Right cardiac atrium (tissue), 5 donors: ENCODE measurements around the gene DNMT3B. TPM values are rescaled to one million over a fixed set of nuclear protein-coding genes. Genes with fewer than 3 reads are reported as not detected.
"Not testable (repeated sequence)": the region's sequence is repeated elsewhere in the genome, so short reads cannot be mapped to it uniquely, and the experiment has no call there.

ENCODE experiments used
- ATAC-seq, 2 donors: fragments of 200-7000 bp; cut with Tn5 transposase; one replicate each; pipeline versions ENCODE4 v1.8.0 to v1.9.1; 2020; ENCODE audit warnings: moderate library complexity in 2 of 2, mild to moderate bottlenecking in 1 of 2
- DNase-seq, 3 donors: peaks; one replicate each; pipeline ENCODE4 v3.0.0-alpha.2; 2020
- H3K27ac ChIP-seq: one replicate; pipeline ENCODE4 v1.5.1; 2013; ENCODE audit warnings: mild to moderate bottlenecking, low read length, control low read depth, moderate library complexity
- H3K27me3 ChIP-seq: one replicate; pipeline ENCODE4 v1.6.1; 2013; ENCODE audit not compliant: control insufficient read depth, insufficient read depth
- H3K4me1 ChIP-seq: one replicate; pipeline ENCODE4 v1.6.1; 2013; ENCODE audit warnings: low read length; ENCODE audit not compliant: control insufficient read depth, insufficient read depth
- H3K4me3 ChIP-seq: one replicate; pipeline ENCODE4 v1.5.1; 2013; ENCODE audit warnings: low read length, control low read depth
- H3K9me3 ChIP-seq: one replicate; pipeline ENCODE4 v1.6.1; 2013; ENCODE audit warnings: low read length; ENCODE audit not compliant: control insufficient read depth
- WGBS: extraction: QIAGEN DNeasy Blood & Tissue Kit; methylation state at CpG from one replicate; pipeline ENCODE4 v1.1.7; 2013; 5-methylcytosine and 5-hydroxymethylcytosine counted together
- intact Hi-C, 4 donors: fragments of 100-400 bp; cut with DNase I; formaldehyde crosslinking; loops; one replicate each; pipeline versions ENCODE4 v1.11.0 to v1.14.0; 2022 to 2023
- polyA plus RNA-seq: library from polyadenylated mRNA; stranded (reverse); fragments of 200-250 nt; gene quantifications from one replicate; pipeline ENCODE4 v1.2.3, GENCODE V29; 2013
- total RNA-seq, 4 donors: library from RNA; stranded (reverse); fragmentation: NEBNext Ultra II Directional; extraction: Animal tissue kit (Norgen Biotek cat#: 25700); gene quantifications; one replicate each; pipeline ENCODE4 v1.2.1, GENCODE V29; 2021
- donor health status: healthy with polysubstance abuse.
- donor health status: DM: no; HTN: yes; CAD: no.
- donor health status: DM: no; HTN: no; CAD: no.
- donor health status: DM: no; HTN: yes; CAD: no; lungs with severe emphysema.
- donor health status: DM: yes; HTN: yes; CAD: no.

Gene DNMT3B
- total and polyA plus RNA-seq, 5 donors: 0.28 to 0.65 (median 0.57) TPM

DNA sequence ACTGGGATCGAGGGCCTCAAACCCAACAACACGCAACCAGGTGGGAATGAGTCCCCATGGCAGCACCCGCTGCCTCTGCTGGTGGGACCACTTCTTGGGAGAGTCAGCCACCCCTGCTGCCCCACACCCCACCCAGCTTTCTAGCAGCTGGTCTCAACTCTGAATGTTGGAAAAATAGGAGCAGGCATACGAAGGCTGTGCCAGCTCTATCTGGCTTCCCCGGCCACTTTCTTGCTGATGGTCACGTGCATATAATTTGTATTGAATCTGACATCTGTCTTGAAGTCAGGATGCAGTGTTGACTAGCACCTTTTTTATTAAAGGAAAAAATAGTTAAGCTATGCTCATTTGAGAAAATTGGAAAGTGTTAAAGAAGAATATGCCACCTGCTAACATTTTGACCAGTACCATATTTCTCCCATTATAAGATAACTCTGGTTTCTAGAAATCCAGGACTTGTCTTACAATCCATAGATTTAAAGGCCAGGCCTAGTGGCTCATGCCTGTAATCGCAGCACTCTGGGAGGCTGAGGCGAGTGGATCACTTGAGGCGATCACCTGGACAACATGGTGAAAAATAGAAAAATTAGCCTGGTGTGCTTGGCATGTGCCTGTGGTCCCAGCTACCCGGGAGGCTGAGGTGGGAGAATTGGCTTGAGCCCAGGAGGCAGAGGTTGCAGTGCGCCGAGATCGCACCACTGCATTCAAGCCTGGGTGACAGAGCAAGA lies 30.7 kb downstream of the DNMT3B start:
- no peak overlapping the region for H3K27ac ChIP-seq
- no peaks in the 10 kb centered on the region for H3K9me3 ChIP-seq
- no peaks in the 10 kb centered on the region for H3K27me3 ChIP-seq
- no peak for ATAC-seq
- DNase-seq: no peak
- H3K4me1 ChIP-seq: no peaks in the 10 kb centered on the region
- WGBS: 52% methylated on average over 13 of the region's 13 CpGs
- intact Hi-C loops: loop anchor here in 3 of 4 donors (5.0 to 10.0 kb wide), 4 partner anchors 99 to 502 kb away; no protein-coding TSS in a partner anchor
- no peak overlapping the region for H3K4me3 ChIP-seq

DNA sequence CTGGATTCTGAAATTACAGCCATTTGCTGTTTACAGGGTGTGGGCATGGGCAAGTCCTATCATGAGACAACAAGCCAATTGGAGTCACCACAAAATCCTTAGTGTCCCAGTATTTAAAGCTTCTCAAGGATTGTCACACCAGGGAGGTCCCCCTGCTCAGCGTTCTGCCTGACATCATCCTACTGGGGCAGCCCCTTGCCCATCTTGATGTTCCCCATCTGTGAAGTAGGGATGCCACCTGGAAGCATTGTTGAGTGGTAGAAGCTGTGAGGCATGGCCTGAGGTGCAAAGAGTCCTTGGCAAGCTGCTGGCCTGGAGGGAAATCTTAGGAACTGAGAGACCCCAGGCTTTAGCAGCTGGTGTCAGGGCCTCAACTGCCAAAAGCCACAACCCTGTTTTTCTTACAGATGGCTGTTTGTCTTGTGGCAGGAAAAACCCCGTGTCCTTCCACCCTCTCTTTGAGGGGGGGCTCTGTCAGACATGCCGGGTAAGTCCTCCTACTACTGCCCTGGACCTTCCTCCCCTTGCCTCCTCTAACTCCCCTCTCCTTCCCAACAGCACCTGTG lies 34.3 kb downstream of the DNMT3B start:
- Histone ChIP-seq H3K27me3 (no peaks in the 10 kb centered on the region), H3K9me3 (no peaks in the 10 kb centered on the region), H3K4me1 (no peaks in the 10 kb centered on the region), H3K4me3 (no peak overlapping the region), H3K27ac (no peak overlapping the region)
- no peak for ATAC-seq
- no peak for DNase-seq
- intact Hi-C loops: loop anchor here in 3 of 4 donors (10.0 kb wide), 3 partner anchors 288 to 498 kb away; no protein-coding TSS in a partner anchor
- 75% methylated on average over 3 of the region's 3 CpGs for WGBS

DNA sequence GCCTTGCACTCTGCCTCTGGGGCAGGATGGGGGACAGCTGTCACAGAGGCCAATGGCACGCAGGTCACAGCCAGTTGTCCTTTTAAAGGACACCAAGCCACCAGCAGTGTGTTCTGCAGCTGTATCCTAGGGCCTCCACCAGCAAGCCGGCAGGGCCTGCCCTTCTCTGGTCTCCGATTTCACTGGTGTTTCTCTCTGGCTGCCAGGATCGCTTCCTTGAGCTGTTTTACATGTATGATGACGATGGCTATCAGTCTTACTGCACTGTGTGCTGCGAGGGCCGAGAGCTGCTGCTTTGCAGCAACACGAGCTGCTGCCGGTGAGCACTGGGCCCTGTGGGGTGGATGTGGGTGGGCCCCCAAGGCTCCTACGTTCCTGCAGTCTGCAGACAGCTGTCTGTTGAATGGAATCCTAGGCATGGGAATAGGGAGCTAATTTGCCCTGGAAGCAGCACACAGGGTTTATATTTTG lies 34.8 kb downstream of the DNMT3B start:
- WGBS: 77% methylated on average over 10 of the region's 10 CpGs
- intact Hi-C loops: loop anchor here in 3 of 4 donors (10.0 kb wide), 3 partner anchors 288 to 498 kb away; no protein-coding TSS in a partner anchor

DNA sequence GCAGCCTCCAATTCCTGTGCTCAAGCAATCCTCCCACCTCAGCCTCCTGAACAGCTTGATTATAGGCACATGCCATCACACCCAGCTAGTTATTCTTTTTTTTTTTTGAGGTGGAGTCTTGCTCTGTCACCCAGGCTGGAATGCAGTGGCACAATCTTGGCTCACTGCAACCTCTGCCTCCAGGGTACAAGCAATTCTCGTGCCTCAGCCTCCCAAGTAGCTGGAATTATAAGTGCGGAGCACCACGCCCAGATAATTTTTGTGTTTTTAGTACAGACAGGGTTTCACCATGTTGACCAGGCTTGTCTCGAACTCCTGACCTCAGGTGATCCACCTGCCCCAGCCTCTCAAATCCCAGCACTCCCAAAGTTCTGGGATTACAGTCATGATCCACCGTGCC lies 35.4 kb downstream of the DNMT3B start:
- H3K9me3 ChIP-seq, H3K27me3 ChIP-seq, ATAC-seq, H3K4me1 ChIP-seq, H3K4me3 ChIP-seq, DNase-seq, H3K27ac ChIP-seq: not testable (repeated sequence)
- 97% methylated on average over 5 of the region's 5 CpGs for WGBS
- intact Hi-C loops: loop anchor here in 3 of 4 donors (10.0 kb wide), 3 partner anchors 287 to 497 kb away; no protein-coding TSS in a partner anchor

More for the DNA sequence above, 34.8 kb downstream of the DNMT3B start:
- ATAC-seq (no peak), DNase-seq (no peak)
- no peaks in the 10 kb centered on the region for H3K4me1 ChIP-seq
- no peak overlapping the region for H3K4me3 ChIP-seq
- H3K27me3 ChIP-seq: no peaks in the 10 kb centered on the region
- no peaks in the 10 kb centered on the region for H3K9me3 ChIP-seq
- no peak overlapping the region for H3K27ac ChIP-seq

DNA sequence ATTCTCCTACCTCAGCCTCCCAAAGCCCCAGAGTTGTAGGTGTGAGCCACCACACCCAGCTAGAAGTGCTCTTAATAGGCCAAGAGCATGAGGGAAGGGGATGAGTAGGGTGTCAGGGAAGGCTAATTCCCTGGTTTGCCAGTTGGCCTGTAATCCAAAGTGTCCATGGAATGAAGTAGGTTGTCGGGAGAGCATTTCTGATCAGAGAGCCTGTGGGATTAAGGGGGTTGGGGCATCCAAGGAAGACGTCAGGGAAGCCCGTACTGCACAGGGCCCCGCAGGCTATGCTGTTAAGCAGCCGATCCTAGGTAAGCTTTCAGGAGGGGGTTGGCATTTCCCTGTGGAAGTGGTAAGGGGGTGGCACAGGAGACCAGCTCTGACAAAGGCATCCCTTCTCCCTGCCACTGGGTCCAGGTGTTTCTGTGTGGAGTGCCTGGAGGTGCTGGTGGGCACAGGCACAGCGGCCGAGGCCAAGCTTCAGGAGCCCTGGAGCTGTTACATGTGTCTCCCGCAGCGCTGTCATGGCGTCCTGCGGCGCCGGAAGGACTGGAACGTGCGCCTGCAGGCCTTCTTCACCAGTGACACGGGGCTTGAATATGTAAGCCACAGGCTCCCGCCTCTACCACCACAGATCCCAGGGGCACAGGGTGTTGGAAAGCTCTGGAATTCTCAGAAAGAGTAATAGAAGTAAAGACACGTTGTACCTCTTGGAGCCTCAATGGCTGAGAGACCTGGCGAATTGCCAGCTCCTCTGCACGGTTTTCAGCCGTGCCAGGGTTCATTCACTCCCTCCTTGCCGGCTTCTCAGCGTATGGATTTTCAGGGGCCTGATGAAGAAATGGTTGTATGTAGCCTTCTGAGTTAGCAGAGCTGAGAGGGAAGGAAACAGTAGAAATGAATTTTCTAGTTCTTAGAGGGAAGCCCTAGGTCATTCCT lies 36.1 kb downstream of the DNMT3B start:
- DNase-seq (no peak), ATAC-seq (no peak)
- Histone ChIP-seq H3K4me1 (no peaks in the 10 kb centered on the region), H3K4me3 (no peak overlapping the region), H3K27me3 (no peaks in the 10 kb centered on the region), H3K9me3 (no peaks in the 10 kb centered on the region), H3K27ac (no peak overlapping the region)
- intact Hi-C loops: loop anchor here in 3 of 4 donors (10.0 kb wide), 3 partner anchors 286 to 496 kb away; no protein-coding TSS in a partner anchor
- 84% methylated on average over 23 of the region's 23 CpGs for WGBS

DNA sequence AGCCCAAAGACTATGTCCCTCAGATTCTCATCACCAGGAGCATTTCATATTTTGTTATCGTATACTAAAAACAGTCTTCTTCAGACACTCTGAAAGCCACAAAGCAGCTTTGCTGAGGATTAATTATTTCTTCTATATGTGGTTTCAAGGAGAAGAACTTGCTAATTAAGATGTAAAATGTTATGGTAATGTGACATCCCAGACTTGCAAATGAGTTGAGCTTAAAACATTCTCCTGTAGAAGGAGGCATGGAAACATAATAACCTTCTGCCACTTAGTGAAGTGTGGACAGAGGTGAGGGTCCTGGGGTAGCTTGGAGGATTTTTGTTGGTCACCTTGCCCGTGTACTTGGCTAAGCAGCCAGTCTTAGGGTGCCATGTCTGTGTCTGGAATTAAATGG lies 40.9 kb downstream of the DNMT3B start:
- H3K4me1 ChIP-seq: no peaks in the 10 kb centered on the region
- ATAC-seq (no peak), DNase-seq (no peak)
- H3K9me3 ChIP-seq: no peaks in the 10 kb centered on the region
- no peak overlapping the region for H3K4me3 ChIP-seq
- intact Hi-C loops: no loop called here
- whole genome bisulfite sequencing: 94% methylated on average over 2 of the region's 2 CpGs
- H3K27me3 ChIP-seq: no peaks in the 10 kb centered on the region
- H3K27ac ChIP-seq: no peak overlapping the region

DNA sequence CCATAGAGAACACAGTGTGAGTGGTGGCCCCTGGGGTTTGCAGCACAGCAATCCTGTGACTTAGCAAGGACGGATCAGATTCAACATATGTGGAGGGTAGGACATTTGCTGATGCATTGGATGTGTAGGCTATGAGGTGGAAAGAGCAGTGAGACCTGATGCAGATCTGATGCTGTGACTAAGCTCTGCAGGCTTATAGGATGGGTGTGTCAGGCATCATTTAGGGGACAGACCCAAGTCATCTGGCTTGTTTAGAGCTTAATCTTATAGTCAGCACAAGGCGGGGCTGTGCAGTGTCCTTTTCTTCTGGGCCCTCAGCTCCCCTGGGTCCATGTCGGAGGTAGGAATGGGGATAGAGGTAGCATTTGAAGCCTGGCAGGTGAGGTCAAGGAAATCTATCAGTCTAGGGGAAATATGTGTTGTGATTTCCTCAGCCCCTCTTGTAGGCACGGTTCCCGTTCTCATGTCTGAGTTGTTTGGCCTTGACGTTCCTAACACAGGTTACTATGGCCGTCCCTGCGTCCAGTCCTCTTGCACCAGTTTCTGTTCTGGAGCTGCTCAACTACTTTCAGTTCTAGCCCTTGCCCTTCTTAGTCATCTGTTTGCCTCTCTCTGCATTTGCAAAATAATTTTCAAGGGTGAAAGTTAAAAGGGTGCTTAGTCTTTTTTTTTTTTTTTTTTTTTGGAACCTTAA lies 42.0 kb downstream of the DNMT3B start:
- no peak for DNase-seq
- no peak for ATAC-seq
- H3K4me1 ChIP-seq: no peaks in the 10 kb centered on the region
- H3K4me3 ChIP-seq: no peak overlapping the region
- 94% methylated on average over 8 of the region's 8 CpGs for WGBS
- no peak overlapping the region for H3K27ac ChIP-seq
- intact Hi-C loops: no loop called here
- no peaks in the 10 kb centered on the region for H3K27me3 ChIP-seq
- H3K9me3 ChIP-seq: no peaks in the 10 kb centered on the region

DNA sequence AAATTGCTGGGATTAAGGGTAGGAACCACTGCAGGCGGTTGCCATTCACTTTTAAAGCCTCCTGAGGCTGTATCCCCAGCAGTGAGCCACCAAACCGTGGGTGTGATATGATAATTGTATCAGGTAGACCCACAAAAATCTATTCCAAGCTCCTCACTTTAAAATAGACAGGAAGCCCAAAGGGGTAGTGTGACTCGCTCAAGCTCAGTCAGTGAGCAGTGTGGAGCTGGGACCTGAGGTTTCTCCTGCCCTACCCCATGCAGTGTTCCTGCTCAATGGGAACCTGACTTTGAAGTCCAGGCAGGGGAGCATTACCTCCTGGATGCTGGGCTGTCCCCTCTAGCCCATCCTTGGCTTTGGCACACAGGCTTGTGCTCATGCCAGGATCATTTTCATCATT lies 42.6 kb downstream of the DNMT3B start:
- no peak overlapping the region for H3K27ac ChIP-seq
- no peaks in the 10 kb centered on the region for H3K4me1 ChIP-seq
- ATAC-seq (no peak), DNase-seq (no peak)
- 94% methylated on average over 3 of the region's 3 CpGs for WGBS
- H3K27me3 ChIP-seq: no peaks in the 10 kb centered on the region
- intact Hi-C loops: no loop called here
- no peaks in the 10 kb centered on the region for H3K9me3 ChIP-seq
- no peak overlapping the region for H3K4me3 ChIP-seq

DNA sequence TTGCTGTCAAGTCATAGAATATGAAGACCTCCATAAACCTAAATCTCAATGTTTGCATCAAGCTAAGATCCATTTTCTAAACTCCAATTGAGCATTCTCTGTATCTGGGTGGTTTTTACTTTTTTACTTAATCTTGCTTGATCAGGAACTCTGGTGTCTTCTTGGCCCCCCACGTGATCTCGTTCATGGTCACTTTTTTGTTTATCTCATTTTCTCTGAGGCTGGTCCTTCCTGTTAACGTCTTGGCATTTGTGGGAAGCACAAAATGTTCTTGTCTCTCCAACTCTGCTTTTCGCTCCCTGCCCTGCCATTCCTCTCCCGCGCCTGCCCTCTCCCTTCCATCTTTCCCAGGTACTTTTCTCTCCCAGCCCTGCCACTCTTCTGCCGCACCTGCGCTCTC lies 43.5 kb downstream of the DNMT3B start:
- Histone ChIP-seq H3K27me3 (no peaks in the 10 kb centered on the region), H3K9me3 (no peaks in the 10 kb centered on the region), H3K27ac (no peak overlapping the region), H3K4me3 (no peak overlapping the region), H3K4me1 (no peaks in the 10 kb centered on the region)
- no peak for ATAC-seq
- intact Hi-C loops: no loop called here
- DNase-seq: no peak
- WGBS: 86% methylated on average over 8 of the region's 8 CpGs

DNA sequence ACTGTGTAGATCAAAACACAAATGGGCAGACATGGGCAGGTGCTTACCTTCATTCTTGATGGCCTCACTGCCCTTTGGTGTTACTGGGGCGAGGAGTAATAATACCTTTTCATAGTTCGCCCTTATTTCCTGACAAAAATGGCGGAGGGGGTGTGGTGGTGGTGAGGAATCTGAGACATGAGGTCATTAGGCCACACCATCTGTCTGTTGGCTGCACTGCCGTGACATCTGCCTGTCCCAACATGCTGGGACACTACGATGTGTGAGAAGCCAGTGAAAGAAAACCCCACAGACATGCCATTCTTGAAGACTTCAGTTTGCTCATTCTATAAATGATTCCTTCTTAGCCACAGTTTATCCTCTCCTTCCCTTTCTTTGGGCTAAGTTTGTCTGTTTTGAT lies 44.2 kb downstream of the DNMT3B start:
- 96% methylated on average over 5 of the region's 5 CpGs for WGBS
- no peak overlapping the region for H3K4me3 ChIP-seq

More for the DNA sequence above, 44.2 kb downstream of the DNMT3B start:
- DNase-seq: no peak
- intact Hi-C loops: no loop called here
- no peak for ATAC-seq
- Histone ChIP-seq H3K27ac (no peak overlapping the region), H3K4me1 (no peaks in the 10 kb centered on the region), H3K9me3 (no peaks in the 10 kb centered on the region), H3K27me3 (no peaks in the 10 kb centered on the region)
